Activated naive CD8-positive, alpha-beta T cell treated with anti-CD3 and anti-CD28 coated beads for 36 hours (primary cell): ENCODE measurements around the gene SLC16A11. TPM values are rescaled to one million over a fixed set of nuclear protein-coding genes. Genes with fewer than 3 reads are reported as not detected.

Experiments used
- DNase-seq: peaks from one replicate; pipeline ENCODE4 v3.0.0; 2021
- H3K27ac Mint-ChIP-seq: one replicate; pipeline ENCODE4 v1.8.0; 2022; ENCODE audit warnings: mild to moderate bottlenecking, moderate library complexity, mixed read lengths
- H3K27me3 Mint-ChIP-seq: one replicate; pipeline ENCODE4 v1.8.0; 2022; ENCODE audit warnings: mild to moderate bottlenecking, mixed read lengths
- H3K36me3 Mint-ChIP-seq: one replicate; pipeline ENCODE4 v1.8.0; 2021; ENCODE audit warnings: mild to moderate bottlenecking, mixed read lengths
- H3K4me1 Mint-ChIP-seq: one replicate; pipeline ENCODE4 v1.8.0; 2021; ENCODE audit warnings: mixed read lengths
- H3K4me3 Mint-ChIP-seq: one replicate; pipeline ENCODE4 v1.8.0; 2022; ENCODE audit warnings: mild to moderate bottlenecking, moderate library complexity, mixed read lengths
- H3K9me3 Mint-ChIP-seq: one replicate; pipeline ENCODE4 v1.8.0; 2022; ENCODE audit warnings: mixed read lengths
- total RNA-seq, 2 experiments: library from RNA; stranded (reverse); gene quantifications; one replicate each; pipeline ENCODE4 v1.2.3, GENCODE V29; 2021

The SLC16A11 gene
- total RNA-seq, 2 experiments from 2014 or later: 1.5 to 1.8 TPM

DNA sequence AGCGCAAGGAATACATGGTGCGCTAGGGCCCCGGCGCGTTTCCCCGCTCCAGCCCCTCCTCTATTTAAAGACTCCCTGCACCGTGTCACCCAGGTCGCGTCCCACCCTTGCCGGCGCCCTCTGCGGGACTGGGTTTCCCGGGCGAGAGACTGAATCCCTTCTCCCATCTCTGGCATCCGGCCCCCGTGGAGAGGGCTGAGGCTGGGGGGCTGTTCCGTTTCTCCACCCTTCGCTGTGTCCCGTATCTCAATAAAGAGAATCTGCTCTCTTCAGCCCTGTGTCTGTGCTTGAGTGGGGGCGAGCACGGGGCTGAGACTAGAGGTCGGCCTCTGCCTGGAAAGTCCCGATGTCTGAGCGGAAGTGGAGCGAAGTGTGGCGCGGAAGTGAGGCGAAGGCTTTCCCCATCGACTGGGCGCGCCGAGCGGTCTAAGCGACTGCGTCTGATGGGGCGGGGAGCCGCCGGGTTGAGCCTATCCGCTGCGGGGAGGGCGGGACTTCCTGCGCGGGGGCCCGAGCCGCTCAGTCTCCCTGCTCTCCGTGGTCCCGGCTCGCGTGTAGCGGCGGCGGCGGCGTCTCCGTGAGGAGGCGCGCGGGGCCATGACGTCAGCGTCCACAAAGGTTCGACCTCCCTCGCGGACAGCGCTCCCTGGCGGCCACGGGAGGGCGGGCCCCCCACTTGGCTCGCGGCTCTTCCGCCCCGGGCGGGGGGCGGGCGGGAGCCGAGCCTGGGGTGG, 29.5 kb downstream of the SLC16A11 start:
- peak; percentile 98 for DNase-seq
- Mint-ChIP-seq H3K27ac (peak overlapping the region; percentile 98), H3K27me3 (no peaks in the 10 kb centered on the region), H3K9me3 (no peaks in the 10 kb centered on the region), H3K36me3 (peaks cover 44% of the 10 kb centered on the region), H3K4me3 (peak overlapping the region; percentile 97), H3K4me1 (peaks cover 60% of the 10 kb centered on the region)

DNA sequence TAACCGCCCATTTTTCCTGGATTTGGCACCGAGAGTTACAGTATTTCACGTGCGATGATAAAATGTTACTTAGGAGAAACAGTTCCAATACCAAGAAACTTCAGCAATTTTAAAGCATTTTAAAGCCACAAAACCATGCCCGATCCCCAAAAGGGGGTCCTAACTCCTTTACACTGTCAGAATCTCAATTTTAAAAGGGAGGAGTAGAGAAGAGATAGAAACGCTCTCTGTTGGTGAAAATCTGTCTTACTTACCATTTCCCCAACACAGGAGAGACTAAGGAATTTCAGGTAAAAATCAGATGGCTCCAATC, 32.0 kb downstream of the SLC16A11 start:
- Mint-ChIP-seq H3K4me1 (peaks cover 55% of the 10 kb centered on the region), H3K27me3 (no peaks in the 10 kb centered on the region), H3K27ac (peak overlapping the region; percentile 98), H3K9me3 (no peaks in the 10 kb centered on the region), H3K4me3 (peak overlapping the region; percentile 97), H3K36me3 (peaks cover 33% of the 10 kb centered on the region)
- DNase-seq: no peak

DNA sequence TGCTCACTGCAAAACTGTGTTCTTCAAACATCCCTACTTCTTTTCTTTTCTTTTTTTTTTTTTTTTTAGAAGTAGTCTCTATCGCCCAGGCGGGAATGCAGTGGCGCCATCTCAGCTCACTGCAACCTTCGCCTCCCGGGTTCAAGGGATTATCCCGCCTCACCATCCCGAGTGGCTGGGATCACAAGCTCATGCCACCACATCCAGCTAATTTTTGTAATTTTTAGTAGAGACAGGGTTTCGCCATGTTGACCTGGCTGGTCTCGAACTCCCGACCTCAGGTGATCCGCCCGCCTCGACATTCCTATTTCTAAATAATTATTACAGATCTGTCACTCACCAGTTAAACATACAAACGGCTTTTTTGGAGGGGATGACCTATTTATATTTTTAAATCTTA, 32.5 kb downstream of the SLC16A11 start:
- Mint-ChIP-seq H3K27ac (peak overlapping the region; percentile 98), H3K4me3 (peak overlapping the region; percentile 97), H3K27me3 (no peaks in the 10 kb centered on the region), H3K9me3 (no peaks in the 10 kb centered on the region), H3K4me1 (peaks cover 51% of the 10 kb centered on the region), H3K36me3 (peaks cover 28% of the 10 kb centered on the region)
- no peak for DNase-seq

DNA sequence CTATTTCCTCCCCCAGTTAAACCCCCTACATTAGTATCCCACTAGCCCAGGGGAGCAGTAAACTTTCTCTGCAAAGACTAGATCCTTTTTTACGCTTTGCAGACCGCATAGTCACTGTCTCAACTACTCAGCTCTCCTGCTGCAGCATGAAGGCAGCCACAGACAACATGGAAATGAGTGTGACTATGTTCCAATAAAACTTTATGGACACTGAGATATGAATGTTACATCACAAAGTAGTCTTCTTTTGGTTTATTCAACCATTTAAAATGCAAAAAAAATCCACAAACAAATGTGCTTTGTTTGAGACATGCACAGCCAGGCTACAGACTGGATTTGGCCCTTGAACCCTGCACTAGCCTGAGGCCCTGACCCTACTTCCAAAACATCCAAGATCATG, 33.4 kb downstream of the SLC16A11 start:
- Mint-ChIP-seq H3K36me3 (peaks cover 22% of the 10 kb centered on the region), H3K9me3 (no peaks in the 10 kb centered on the region), H3K4me1 (peaks cover 42% of the 10 kb centered on the region), H3K27ac (peak overlapping the region; percentile 17), H3K4me3 (peak overlapping the region; percentile 97), H3K27me3 (no peaks in the 10 kb centered on the region)
- no peak for DNase-seq

DNA sequence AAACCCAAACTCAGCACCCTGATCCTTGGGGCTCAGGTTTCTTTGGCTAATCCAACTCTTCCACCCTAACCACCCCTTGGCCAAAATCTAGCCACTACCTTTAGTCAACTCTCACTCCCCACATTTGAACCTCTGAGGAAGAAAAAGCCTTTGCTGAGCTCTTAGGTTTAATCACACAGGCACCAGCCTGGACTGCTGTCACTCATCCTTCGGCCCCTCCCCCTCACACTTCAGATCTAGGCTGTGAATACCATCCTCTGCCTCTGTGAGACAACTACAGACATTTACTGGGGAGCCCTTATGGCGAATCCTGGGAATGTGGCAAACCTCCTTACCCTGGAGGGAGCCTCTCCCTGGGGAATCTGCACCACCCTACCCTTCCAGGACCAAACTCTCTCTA, 36.7 kb downstream of the SLC16A11 start:
- Mint-ChIP-seq H3K27me3 (no peaks in the 10 kb centered on the region), H3K4me1 (peaks cover 37% of the 10 kb centered on the region), H3K27ac (no peak overlapping the region), H3K4me3 (no peak overlapping the region), H3K9me3 (no peaks in the 10 kb centered on the region), H3K36me3 (peaks cover 5% of the 10 kb centered on the region)
- DNase-seq: no peak

DNA sequence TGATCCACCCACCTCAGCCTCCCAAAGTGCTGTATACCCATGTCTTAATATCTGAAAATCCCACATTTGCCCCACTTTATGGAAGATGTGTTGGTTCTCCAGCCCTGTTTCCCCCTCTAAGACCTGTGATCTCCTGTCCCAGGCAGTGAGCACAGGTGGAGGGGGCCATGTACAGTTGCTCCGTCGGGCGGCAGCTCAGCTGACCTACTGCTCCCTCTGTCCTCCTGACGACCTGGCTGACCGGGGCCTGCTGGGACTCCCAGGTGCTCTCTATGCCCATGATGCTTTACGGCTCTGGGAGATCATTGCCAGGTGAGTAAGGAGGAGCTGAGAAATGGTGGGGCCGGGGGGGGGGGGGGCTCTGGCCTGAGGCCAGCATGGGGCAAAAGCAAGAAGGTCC, 38.2 kb downstream of the SLC16A11 start:
- no peak for DNase-seq
- H3K27me3 Mint-ChIP-seq: no peaks in the 10 kb centered on the region
- H3K36me3 Mint-ChIP-seq: peaks cover 5% of the 10 kb centered on the region
- peaks cover 28% of the 10 kb centered on the region for H3K4me1 Mint-ChIP-seq
- H3K27ac Mint-ChIP-seq: no peak overlapping the region
- H3K9me3 Mint-ChIP-seq: no peaks in the 10 kb centered on the region
- H3K4me3 Mint-ChIP-seq: no peak overlapping the region

DNA sequence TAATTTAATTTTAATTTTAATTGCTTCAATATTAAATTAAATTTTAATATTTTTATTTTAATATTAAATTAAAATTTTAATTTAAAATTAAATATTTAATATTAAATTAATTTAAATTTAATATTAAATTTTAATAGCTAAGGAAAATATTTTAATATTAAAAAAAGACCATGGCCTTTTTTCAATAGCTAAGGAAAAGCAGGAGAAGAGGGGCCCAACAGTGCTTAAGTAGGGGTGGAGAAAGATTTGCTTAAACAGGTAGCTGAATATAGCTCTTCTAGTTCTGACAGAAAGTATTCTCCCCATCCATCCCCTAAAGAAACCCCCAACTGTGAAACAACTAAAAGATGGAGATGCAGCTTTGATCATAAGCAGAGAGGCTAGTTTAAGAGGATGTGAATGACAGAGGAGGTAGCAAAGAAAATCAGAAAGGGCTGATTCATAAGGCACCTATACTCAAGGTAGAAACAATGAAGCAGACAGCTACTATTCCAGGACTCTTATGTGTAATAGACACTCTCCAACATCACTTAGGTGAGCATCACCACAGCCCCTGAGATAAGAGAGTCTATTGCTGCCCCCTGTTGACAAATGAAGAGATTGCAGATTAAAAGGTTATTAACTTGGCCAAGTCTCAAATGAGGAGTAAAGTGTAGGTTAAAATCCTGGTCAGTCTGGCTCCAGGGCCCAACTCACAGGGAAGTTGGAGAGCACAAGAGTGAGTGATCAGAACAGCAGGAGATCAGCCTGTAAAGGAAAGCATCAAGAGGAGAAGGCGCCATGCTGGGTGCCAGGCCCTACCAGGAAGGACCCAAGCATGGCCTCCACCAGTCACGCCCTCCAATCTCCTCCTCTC, 39.3 kb downstream of the SLC16A11 start:
- Mint-ChIP-seq H3K4me3 (no peak overlapping the region), H3K36me3 (peaks cover 3% of the 10 kb centered on the region), H3K4me1 (peaks cover 18% of the 10 kb centered on the region), H3K9me3 (no peaks in the 10 kb centered on the region), H3K27ac (peak overlapping the region; percentile 10), H3K27me3 (no peaks in the 10 kb centered on the region)
- no peak for DNase-seq

DNA sequence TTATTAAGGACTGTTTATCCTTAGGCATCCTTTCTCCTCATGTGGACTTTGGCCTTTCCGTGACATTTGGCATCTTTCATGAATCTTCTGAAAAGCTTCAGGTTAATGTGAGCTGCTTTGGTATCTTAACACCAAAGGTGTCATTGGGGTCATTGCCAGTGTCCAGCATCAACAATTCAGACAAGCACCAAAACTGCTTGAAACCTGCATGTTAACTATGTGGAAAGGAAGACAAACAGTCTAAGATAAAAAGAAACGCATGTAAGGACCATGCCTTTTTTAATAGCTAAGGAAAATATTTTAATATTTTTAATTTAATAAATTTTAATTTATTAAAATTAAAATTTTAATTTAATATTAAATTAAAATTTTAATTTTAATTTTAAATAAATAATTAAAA, 40.1 kb downstream of the SLC16A11 start:
- H3K36me3 Mint-ChIP-seq: peaks cover 4% of the 10 kb centered on the region
- H3K9me3 Mint-ChIP-seq: no peaks in the 10 kb centered on the region
- no peaks in the 10 kb centered on the region for H3K27me3 Mint-ChIP-seq
- H3K4me1 Mint-ChIP-seq: peaks cover 13% of the 10 kb centered on the region
- no peak overlapping the region for H3K4me3 Mint-ChIP-seq
- DNase-seq: no peak
- H3K27ac Mint-ChIP-seq: no peak overlapping the region

DNA sequence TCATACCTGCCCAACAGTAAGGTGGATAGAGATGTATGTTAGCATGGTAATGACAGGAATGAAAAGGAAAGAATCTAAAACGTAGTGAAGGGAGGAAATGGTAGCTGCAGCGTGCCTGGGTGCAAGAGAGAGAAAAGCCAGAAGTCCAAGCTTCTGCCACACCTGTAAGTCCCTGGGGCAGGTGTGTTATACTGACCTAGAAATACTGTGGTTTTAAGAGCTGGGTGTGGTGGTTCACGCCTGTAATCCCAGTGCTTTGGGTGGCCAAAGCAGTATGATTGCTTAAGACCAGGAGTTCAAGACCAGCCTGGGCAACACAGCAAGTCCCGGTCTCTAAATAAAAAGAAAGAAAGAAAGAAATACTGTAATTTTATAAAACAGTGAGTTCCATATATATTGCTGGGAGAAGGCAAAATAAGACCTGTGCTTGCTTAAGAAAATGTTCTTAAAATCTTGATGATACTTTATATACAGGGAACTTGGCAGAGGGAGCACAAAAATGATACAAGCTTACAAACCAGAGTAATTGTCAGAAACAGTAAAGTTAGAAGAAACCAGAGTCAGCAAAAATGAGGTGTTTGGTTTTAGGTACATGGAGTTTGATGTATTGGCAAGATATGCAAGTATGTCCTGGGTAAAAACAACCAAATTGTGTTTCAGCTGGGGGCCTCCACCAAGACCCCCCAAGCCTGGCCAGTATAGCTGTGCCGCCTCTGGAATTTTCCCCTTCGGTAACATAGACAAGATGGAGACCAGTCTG, 41.4 kb downstream of the SLC16A11 start:
- Mint-ChIP-seq H3K27ac (no peak overlapping the region), H3K27me3 (no peaks in the 10 kb centered on the region), H3K4me3 (no peak overlapping the region), H3K36me3 (peaks cover 8% of the 10 kb centered on the region), H3K4me1 (peaks cover 6% of the 10 kb centered on the region), H3K9me3 (no peaks in the 10 kb centered on the region)
- no peak for DNase-seq

DNA sequence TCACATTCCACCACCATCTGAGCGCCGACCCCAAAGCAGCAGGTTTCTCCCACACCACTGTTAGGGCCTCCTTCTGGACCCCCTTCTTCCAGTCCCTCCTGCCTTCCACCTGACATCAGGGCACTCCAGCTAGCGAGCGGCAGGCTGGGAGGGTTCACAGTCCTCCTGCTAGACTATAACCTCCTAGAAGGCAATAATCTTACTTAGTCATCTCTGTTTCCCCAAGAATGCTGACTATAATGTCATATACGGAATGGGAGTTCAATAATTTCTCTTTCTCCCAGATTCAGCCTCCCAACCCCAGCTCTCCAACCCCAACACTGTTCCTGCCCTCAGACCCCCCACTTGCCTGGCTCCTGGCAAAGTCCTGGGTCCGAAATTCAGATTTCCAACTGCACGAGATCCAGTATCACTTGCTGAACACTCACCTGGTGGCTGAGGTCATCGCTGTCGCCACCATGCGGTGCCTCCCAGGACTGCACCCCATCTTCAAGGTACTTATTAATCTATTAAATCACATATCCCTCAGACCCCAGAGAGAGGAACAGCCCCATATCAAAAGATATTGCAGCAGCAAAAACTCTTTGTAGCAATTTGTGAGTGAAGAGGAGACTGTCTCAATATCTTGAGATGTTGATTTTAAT, 42.5 kb downstream of the SLC16A11 start:
- H3K27me3 Mint-ChIP-seq: no peaks in the 10 kb centered on the region
- peaks cover 3% of the 10 kb centered on the region for H3K4me1 Mint-ChIP-seq
- peak; percentile 21 for DNase-seq
- H3K36me3 Mint-ChIP-seq: peaks cover 13% of the 10 kb centered on the region
- H3K9me3 Mint-ChIP-seq: no peaks in the 10 kb centered on the region
- H3K4me3 Mint-ChIP-seq: no peak overlapping the region
- H3K27ac Mint-ChIP-seq: no peak overlapping the region

DNA sequence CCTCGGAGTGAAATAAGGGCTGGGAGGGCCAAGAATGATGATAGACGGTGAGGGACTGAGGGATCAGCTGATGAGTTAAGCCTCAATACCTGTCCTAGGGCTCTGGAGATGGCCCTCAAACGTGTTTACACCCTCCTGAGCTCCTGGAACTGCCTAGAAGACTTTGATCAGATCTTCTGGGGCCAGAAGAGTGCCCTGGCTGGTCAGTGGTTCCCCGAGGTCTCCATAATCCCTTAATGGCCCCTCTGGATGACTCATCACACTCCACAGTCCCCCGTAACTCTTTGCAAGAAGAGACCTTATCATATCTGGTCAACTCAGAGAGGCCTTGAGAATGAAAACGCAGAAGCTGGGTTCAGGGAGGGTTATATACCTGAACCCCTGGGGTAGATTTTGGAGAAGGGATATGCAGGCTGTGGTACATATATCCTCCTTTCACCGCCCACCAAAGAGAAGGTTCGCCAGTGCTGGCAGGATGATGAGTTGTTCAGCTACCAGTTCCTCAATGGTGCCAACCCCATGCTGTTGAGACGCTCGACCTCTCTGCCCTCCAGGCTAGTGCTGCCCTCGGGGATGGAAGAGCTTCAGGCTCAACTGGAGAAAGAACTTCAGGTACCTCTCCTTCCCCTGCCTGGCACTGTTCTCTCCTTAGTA, 44.9 kb downstream of the SLC16A11 start:
- Mint-ChIP-seq H3K4me3 (no peak overlapping the region), H3K36me3 (peaks cover 13% of the 10 kb centered on the region), H3K9me3 (no peaks in the 10 kb centered on the region), H3K27me3 (no peaks in the 10 kb centered on the region), H3K27ac (no peak overlapping the region), H3K4me1 (no peaks in the 10 kb centered on the region)
- no peak for DNase-seq

DNA sequence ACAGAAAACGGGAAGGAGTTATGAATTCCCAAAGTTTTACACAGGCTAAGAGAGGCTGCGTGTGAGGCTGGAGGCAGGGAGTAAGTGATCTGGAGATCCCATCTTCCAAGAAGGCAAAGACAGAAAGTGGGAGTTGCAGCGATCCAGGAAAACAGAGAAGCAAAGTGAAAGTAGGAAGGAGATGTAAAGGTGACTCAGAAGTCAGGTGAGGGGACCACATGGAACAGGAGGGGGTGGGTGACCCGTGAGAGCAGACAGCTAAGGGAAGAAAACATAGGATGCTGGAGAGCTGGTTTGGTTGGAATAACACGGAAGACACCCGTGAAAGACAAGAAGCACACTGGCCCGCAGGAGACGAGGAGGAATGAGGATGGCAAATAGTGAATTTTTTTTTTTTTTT, 46.7 kb downstream of the SLC16A11 start:
- Mint-ChIP-seq H3K36me3 (peaks cover 13% of the 10 kb centered on the region), H3K9me3 (no peaks in the 10 kb centered on the region), H3K27ac (no peak overlapping the region), H3K4me3 (no peak overlapping the region), H3K4me1 (no peaks in the 10 kb centered on the region), H3K27me3 (no peaks in the 10 kb centered on the region)
- DNase-seq: no peak

DNA sequence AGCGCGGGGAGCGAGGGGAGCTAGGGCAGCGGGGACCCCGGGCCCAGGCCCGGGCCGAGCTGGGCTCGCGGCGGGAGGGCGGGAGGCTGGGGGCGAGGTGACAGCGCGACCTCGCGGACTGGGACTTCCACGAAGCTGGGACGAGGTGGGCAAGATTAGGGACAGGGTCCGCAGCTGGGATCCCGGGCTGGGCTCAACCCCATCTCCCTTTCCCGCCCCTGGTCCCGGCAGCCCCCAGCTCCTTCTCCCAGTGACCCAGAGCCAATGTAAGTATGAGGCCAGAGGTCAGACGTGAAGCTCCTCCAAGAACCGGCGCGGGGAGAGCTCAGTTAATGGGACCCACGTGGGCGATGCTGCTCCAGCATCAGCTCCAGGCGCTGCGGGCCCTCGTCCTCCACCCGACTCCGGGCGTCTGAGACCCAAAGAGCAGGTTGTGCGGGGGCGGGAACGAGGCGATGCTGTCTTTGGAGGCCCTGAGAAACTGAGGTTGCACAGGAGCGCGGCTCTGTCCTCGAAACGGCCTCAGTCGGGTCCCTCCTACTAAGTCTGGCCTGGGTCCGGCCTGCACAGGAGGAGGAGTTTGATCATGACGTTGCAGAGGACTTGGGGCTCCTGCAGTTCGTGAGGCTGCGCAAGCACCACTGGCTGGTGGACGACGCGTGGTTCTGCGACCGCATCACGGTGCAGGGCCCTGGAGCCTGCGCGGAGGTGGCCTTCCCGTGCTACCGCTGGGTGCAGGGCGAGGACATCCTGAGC, 47.5 kb downstream of the SLC16A11 start:
- Mint-ChIP-seq H3K27ac (no peak overlapping the region), H3K36me3 (peaks cover 12% of the 10 kb centered on the region), H3K9me3 (no peaks in the 10 kb centered on the region), H3K27me3 (no peaks in the 10 kb centered on the region), H3K4me3 (no peak overlapping the region), H3K4me1 (no peaks in the 10 kb centered on the region)
- no peak for DNase-seq
